Measurements from ENCODE around the gene C3. TPM values are rescaled to one million over a fixed set of nuclear protein-coding genes. Genes with fewer than 3 reads are reported as not detected.

Gene C3
- total and polyA plus RNA-seq, 2 of the 13 experiments (the other 11 are each of a cell fraction or from before 2014, with no cell fraction given): 1,455 to 6,272 TPM

- TF ChIP-seq ELK4 (CRISPR knock-in tag; IDR thresholded peaks at IDR 0.05; ENCODE audit: borderline replicate concordance): no peak
- peak; percentile 98 for TF ChIP-seq PAXIP1 (CRISPR knock-in tag; conservative IDR thresholded peaks at IDR 0.05)
- TF ChIP-seq ZUFSP (CRISPR knock-in tag; IDR thresholded peaks at IDR 0.05; ENCODE audit: borderline replicate concordance): no peak
- 0 out of 2 replicates have a peak, but pooled peaks have one; percentile 21 for TF ChIP-seq ZNF777 (CRISPR knock-in tag; IDR thresholded peaks at IDR 0.05)
- no peak for TF ChIP-seq ADNP (CRISPR knock-in tag; IDR thresholded peaks at IDR 0.05)
- peak; percentile 90 for TF ChIP-seq TRIM24 (CRISPR knock-in tag; IDR thresholded peaks at IDR 0.05)
- no peak for TF ChIP-seq ZNF674 (CRISPR knock-in tag; IDR thresholded peaks at IDR 0.05; ENCODE audit: low read depth)
- peak; percentile 26 for TF ChIP-seq TGIF2 (CRISPR knock-in tag; IDR thresholded peaks at IDR 0.05)
- TF ChIP-seq ERF (CRISPR knock-in tag; IDR thresholded peaks at IDR 0.05): peak; percentile 84
- peak; percentile 64; the same call in 1 of the 2 replicates for TF ChIP-seq ZNF737 (CRISPR knock-in tag; IDR thresholded peaks at IDR 0.05; ENCODE audit: borderline replicate concordance)
- TF ChIP-seq EHMT2 (IDR thresholded peaks at IDR 0.05; ENCODE audit: borderline replicate concordance, low read depth, low read length): no peak
- no peak for TF ChIP-seq THYN1 (CRISPR knock-in tag; IDR thresholded peaks at IDR 0.05; ENCODE audit: borderline replicate concordance, low read depth)
- peak; percentile 95 for TF ChIP-seq ZNF878 (CRISPR knock-in tag; IDR thresholded peaks at IDR 0.05)
- TF ChIP-seq CEBPG (CRISPR knock-in tag; IDR thresholded peaks at IDR 0.05): peak; percentile 89
- TF ChIP-seq NR2C2 (CRISPR knock-in tag; IDR thresholded peaks at IDR 0.05; ENCODE audit: borderline replicate concordance): peak; percentile 95
- TF ChIP-seq POGZ (CRISPR knock-in tag; IDR thresholded peaks at IDR 0.05): 0 out of 2 replicates have a peak, but pooled peaks have one; percentile 60
- peak; percentile 93 for TF ChIP-seq ZSCAN29 (CRISPR knock-in tag; conservative IDR thresholded peaks at IDR 0.05)
- TF ChIP-seq MXI1 (IDR thresholded peaks at IDR 0.05; ENCODE audit: borderline replicate concordance, low read depth, low read length): peak; percentile 80; the same call in 1 of the 3 replicates
- 0 out of 2 replicates have a peak, but pooled peaks have one; percentile 46 for TF ChIP-seq WIZ (CRISPR knock-in tag; IDR thresholded peaks at IDR 0.05)
- TF ChIP-seq DMAP1 (CRISPR knock-in tag; IDR thresholded peaks at IDR 0.05): peak; percentile 55; the same call in 1 of the 2 replicates
- TF ChIP-seq ZNF713 (CRISPR knock-in tag; IDR thresholded peaks at IDR 0.05): no peak
- peak; percentile 93 for TF ChIP-seq AHR (CRISPR knock-in tag; IDR thresholded peaks at IDR 0.05)
- peak; percentile 95 for TF ChIP-seq ZNF788 (CRISPR knock-in tag; IDR thresholded peaks at IDR 0.05; ENCODE audit: borderline replicate concordance)
- TF ChIP-seq ZNF883 (CRISPR knock-in tag; IDR thresholded peaks at IDR 0.05; ENCODE audit: not compliant biosample characterization): peak; percentile 43
These were observed at the start of gene C3 (continued) for GRCh38 chr19:6720369-6721137.
